GM12878 (cell line): ENCODE results near the gene EGFL8. TPM values are rescaled to one million over a fixed set of nuclear protein-coding genes. Genes with fewer than 3 reads are reported as not detected.
A peak's percentile ranks its signal among the peaks of the same experiment; 100 is the strongest.

Experiments used
- ATAC-seq: fragments of 200-7000 bp; cut with Tn5 transposase; 3 replicates; pipeline ENCODE4 v1.9.1; 2020; ENCODE audit warnings: mild to moderate bottlenecking, moderate library complexity
- BruUV-seq: library from RNA; stranded (reverse); fragments of 400-500 nt; replicated peaks from 2 replicates; lab custom pipeline; 2021; lab: Mats Ljungman, UMichigan
- CTCF ChIA-PET: fragments of 300-600 bp; sonication (Branson Sonifier 250); formaldehyde crosslinking; extraction: SDS; loops from one replicate; lab custom pipeline; 2021; ENCODE audit warnings: inconsistent platforms; lab: Yijun Ruan, JAX
- POLR2A ChIA-PET: fragments of 350-600 bp; formaldehyde crosslinking; extraction: SDS; loops from one replicate; lab custom pipeline; 2021; ENCODE audit warnings: inconsistent platforms; lab: Charles Lee
- RAD21 ChIA-PET: fragments of 300-600 bp; sonication (Branson Sonifier 250); formaldehyde crosslinking; loops from one replicate; lab custom pipeline; 2023; ENCODE audit warnings: antibody characterized with exemption; ENCODE audit not compliant: unreplicated experiment; lab: Charles Lee
- SMC1A ChIA-PET: fragments of 300-600 bp; sonication (Branson Sonifier 250); formaldehyde crosslinking; loops from one replicate; lab custom pipeline; 2023; ENCODE audit not compliant: unreplicated experiment, uncharacterized antibody; lab: Charles Lee
- DNase-seq: peaks from one replicate; pipeline ENCODE4 v3.0.0-alpha.2; 2011; ENCODE audit warnings: low read depth, low spot score
- FAIRE-seq: peaks from 3 replicates; lab custom pipeline; 2011; peaks lifted over from hg19 to GRCh38; lab: Jason Lieb, UNC
- H2AFZ ChIP-seq: 2 replicates; pipeline ENCODE4 v1.6.0; 2011; ENCODE audit warnings: low read depth, low read length, control low read depth; ENCODE audit not compliant: control insufficient read depth
- H3K27ac ChIP-seq: 2 replicates; pipeline ENCODE4 v1.5.1; 2011; ENCODE audit warnings: control low read depth; ENCODE audit not compliant: control insufficient read depth, insufficient read depth
- H3K27me3 ChIP-seq, 2 experiments: replicated peaks in 1 of 2; 2 replicates each; pipeline versions ENCODE4 v1.6.0 to v1.6.1; 2011; ENCODE audit warnings: low read length in 1 of 2; ENCODE audit not compliant: control insufficient read depth in 2 of 2, insufficient read depth in 2 of 2
- H3K36me3 ChIP-seq, 2 experiments: 2 replicates each; pipeline ENCODE4 v1.5.1; 2011; ENCODE audit warnings: low read length in 1 of 2; ENCODE audit not compliant: control insufficient read depth in 2 of 2, insufficient read depth in 2 of 2
- H3K4me1 ChIP-seq: 2 replicates; pipeline ENCODE4 v1.6.1; 2011; ENCODE audit warnings: mild to moderate bottlenecking, low read length, moderate library complexity, mixed read lengths; ENCODE audit not compliant: control insufficient read depth, insufficient read depth
- H3K4me2 ChIP-seq: 2 replicates; pipeline ENCODE4 v1.6.0; 2011; ENCODE audit warnings: control low read depth; ENCODE audit not compliant: control insufficient read depth, insufficient read depth
- H3K4me3 ChIP-seq: fragments of 200-600 bp; sonication (generic); 2 replicates; pipeline ENCODE4 v1.5.1; 2016
- H3K79me2 ChIP-seq: 2 replicates; pipeline ENCODE4 v1.6.0; 2011; ENCODE audit warnings: low read length; ENCODE audit not compliant: control insufficient read depth, insufficient read depth
- H3K9ac ChIP-seq: 2 replicates; pipeline ENCODE4 v1.8.0; 2011; ENCODE audit warnings: low read length, control low read depth, mixed read lengths; ENCODE audit not compliant: control insufficient read depth, insufficient read depth
- H3K9me3 ChIP-seq: replicated peaks from 3 replicates; pipeline ENCODE4 v1.5.1; 2011; ENCODE audit warnings: mild to moderate bottlenecking, low read length; ENCODE audit not compliant: control insufficient read depth, insufficient read depth
- H4K20me1 ChIP-seq: 2 replicates; pipeline ENCODE4 v1.6.0; 2011; ENCODE audit not compliant: control insufficient read depth, insufficient read depth
- CBFB ChIP-seq: IDR thresholded peaks from 2 replicates; pipeline ENCODE4 v1.6.1; 2016; ENCODE audit warnings: antibody characterized with exemption, low read depth
- HDGF ChIP-seq: fragments of 450-650 bp; IDR thresholded peaks from 2 replicates; pipeline ENCODE4 v1.6.1; 2016; ENCODE audit warnings: antibody characterized with exemption
- KAT2A ChIP-seq: conservative IDR thresholded peaks from 2 replicates; pipeline ENCODE4 v1.6.1; 2011; ENCODE audit warnings: low read depth, low read length; ENCODE audit not compliant: control insufficient read depth
- NFYB ChIP-seq: IDR thresholded peaks from 2 replicates; pipeline ENCODE4 v1.6.1; 2011; ENCODE audit warnings: low read depth, mild to moderate bottlenecking, low read length, improper control_type of control experiment, moderate library complexity; ENCODE audit not compliant: insufficient read depth
- RAD21 ChIP-seq: IDR thresholded peaks from 2 replicates; pipeline ENCODE4 v1.6.1; 2011; ENCODE audit warnings: mild to moderate bottlenecking, low read depth, low read length, moderate library complexity; ENCODE audit not compliant: insufficient read depth
- RCOR1 ChIP-seq: conservative IDR thresholded peaks from 2 replicates; pipeline ENCODE4 v1.6.1; 2012; ENCODE audit warnings: low read depth, low read length, improper control_type of control experiment
- RFX5 ChIP-seq: IDR thresholded peaks from 2 replicates; pipeline ENCODE4 v1.6.1; 2011; ENCODE audit warnings: low read depth, low read length, improper control_type of control experiment
- SMARCA5 ChIP-seq: fragments of 450-650 bp; IDR thresholded peaks from 2 replicates; pipeline ENCODE4 v1.6.1; 2017; ENCODE audit warnings: mild to moderate bottlenecking
- ZNF207 ChIP-seq: fragments of 450-650 bp; IDR thresholded peaks from 2 replicates; pipeline ENCODE4 v1.6.1; 2014; ENCODE audit warnings: antibody characterized with exemption, mild to moderate bottlenecking, borderline replicate concordance
- WGBS: methylation state at CpG from one replicate; pipeline ENCODE4 v1.1.6; 2016; ENCODE audit warnings: low lambda C conversion rate; ENCODE audit not compliant: insufficient replicate concordance, insufficient coverage; ENCODE audit errors: missing lambda C conversion rate; 5-methylcytosine and 5-hydroxymethylcytosine counted together
- in situ Hi-C: fragments of 300-500 bp; cut with MboI; formaldehyde crosslinking; loops from 9 replicates; pipeline ENCODE4 v1.14.3; 2018; ENCODE audit warnings: mixed read lengths
- intact Hi-C: fragments of 100-400 bp; cut with micrococcal nuclease; formaldehyde crosslinking; loops from one replicate; pipeline ENCODE4 v1.14.2; 2022; ENCODE audit not compliant: unreplicated experiment
- polyA plus RNA-seq, 11 experiments: library from polyadenylated mRNA; depleted of rRNA in 4 of 11; unstranded in 6 of 11; stranded (reverse) in 5 of 11; fragments of >200 nt; fragmentation: Nextera tagmentation in 4 of 11; fragmentation: Illumina TruSeq in 1 of 11; extraction: Ambion mirVana in 4 of 11; extraction: Trizol in 1 of 11; gene quantifications; 1 replicate in 1 of 11; 2 replicates in 10 of 11; pipeline versions ENCODE4 v1.2.1 to v1.2.3, GENCODE V29; 2011 to 2016; ENCODE audit warnings: inconsistent platforms in 2 of 11, missing spikeins in 2 of 11, low read depth in 1 of 11
- total RNA-seq, 4 experiments: library from RNA; depleted of rRNA in 3 of 4; stranded (reverse); fragments of >200 nt in 3 of 4; fragmentation: Illumina TruSeq in 1 of 4; extraction: Trizol in 1 of 4; gene quantifications; 2 replicates each; pipeline versions ENCODE4 v1.2.1 to v1.2.3, GENCODE V29; 2013 to 2021
- TF ChIP-seq, protein P1 (sequence below), 3 experiments: IDR thresholded peaks in 2 of 3; conservative IDR thresholded peaks in 1 of 3; 2 replicates each; pipeline ENCODE4 v1.5.1; 2011; ENCODE audit warnings: low read depth in 3 of 3, low read length in 3 of 3, mild to moderate bottlenecking in 3 of 3, control low read depth in 2 of 3, moderate library complexity in 2 of 3, inconsistent platforms in 1 of 3, mixed read lengths in 1 of 3; ENCODE audit not compliant: control insufficient read depth in 2 of 3, insufficient read depth in 1 of 3; ENCODE audit errors: extremely low read depth in 1 of 3
- TF ChIP-seq, protein P2 (sequence below): fragments of 450-650 bp; IDR thresholded peaks from 2 replicates; pipeline ENCODE4 v1.6.1; 2017; ENCODE audit warnings: antibody characterized with exemption, mild to moderate bottlenecking, moderate library complexity

Gene EGFL8
- total and polyA plus RNA-seq, 10 of the 15 experiments (the other 5 are each of a cell fraction or from before 2014, with no cell fraction given), result 0.07 to 3.5 (median 1.4) TPM

DNA sequence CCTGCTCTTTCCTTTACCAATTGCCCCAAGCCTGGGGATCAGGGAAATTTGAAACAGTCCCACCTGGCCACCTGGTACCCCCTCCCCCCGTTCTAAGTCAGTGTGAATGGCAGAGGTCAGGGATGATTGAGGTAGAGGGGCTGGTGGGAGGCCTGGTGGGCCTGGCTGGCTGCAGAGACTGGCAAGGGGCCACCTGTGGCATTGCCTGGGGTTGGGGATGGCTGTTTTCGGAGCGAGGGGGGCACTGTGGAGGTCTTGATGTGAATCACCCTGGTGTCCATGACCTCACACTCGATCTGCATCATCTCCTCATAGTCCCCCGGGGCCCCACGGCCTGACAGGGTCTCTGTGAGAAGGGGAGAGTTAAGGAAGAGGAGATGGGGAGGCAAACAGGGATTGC lies 48.8 kb upstream of the EGFL8 start (continued):
- TF ChIP-seq SMARCA5 (no peak), RCOR1 (no peak), HDGF (no peak)
- TF ChIP-seq, all 136 proteins: peak for 0

DNA sequence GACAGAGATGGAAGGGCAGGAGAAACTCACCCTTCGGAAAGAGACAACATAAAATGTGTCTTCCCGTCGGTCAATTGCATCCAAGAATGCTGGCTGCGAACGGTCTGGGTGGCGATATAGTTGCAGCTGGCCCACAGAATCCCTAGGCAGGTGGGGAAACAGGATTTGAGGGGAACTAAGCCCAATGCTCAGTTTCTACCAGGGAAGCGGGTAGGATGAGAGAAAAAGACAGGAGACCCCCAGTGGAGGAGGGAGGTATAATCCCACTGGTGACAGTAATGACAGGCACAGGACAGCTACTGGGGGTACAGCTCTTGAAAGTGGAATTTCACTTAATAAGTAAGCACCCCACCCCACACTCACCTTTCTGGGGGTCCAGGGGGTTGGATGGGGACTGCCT lies 47.7 kb upstream of the EGFL8 start:
- Histone ChIP-seq H4K20me1 (no peaks in the 10 kb centered on the region), H3K36me3 (peaks cover 7 to 26% of the 10 kb centered on the region in 2 experiments), H2AFZ (no peak overlapping the region), H3K27ac (no peak overlapping the region), H3K9me3 (no peaks in the 10 kb centered on the region), H3K4me2 (no peak overlapping the region), H3K4me1 (no peaks in the 10 kb centered on the region), H3K4me3 (no peak overlapping the region), H3K9ac (no peak overlapping the region), H3K27me3 (no peaks in the 10 kb centered on the region), H3K79me2 (no peaks in the 10 kb centered on the region)
- DNase-seq, result no peak
- in situ Hi-C loops, result no loop called here
- intact Hi-C loops, result loop anchor here (5.0 to 10.0 kb wide), 2 partner anchors 126 to 668 kb away; no protein-coding TSS in a partner anchor
- RAD21 ChIA-PET, result no interaction called here
- BruUV-seq, result no TSS peak
- CTCF ChIA-PET, result interaction anchor here (1.0 to 3.3 kb wide), 4 partner anchors 12 to 79 kb away, joined by 3 to 48 read pairs (median 10); partner anchors contain the start of genes AGPAT1, ATF6B and FKBPL
- POLR2A ChIA-PET, result no interaction called here
- SMC1A ChIA-PET, result interaction anchor here (1.4 to 1.7 kb wide), 2 partner anchors 12 to 79 kb away, joined by 5 read pairs; partner anchors contain the start of gene ATF6B
- 89% methylated on average over 7 of the region's 7 CpGs for WGBS
- ATAC-seq, result peak; percentile 38; the same call in 1 of the 3 replicates
- TF ChIP-seq, protein P1, sequence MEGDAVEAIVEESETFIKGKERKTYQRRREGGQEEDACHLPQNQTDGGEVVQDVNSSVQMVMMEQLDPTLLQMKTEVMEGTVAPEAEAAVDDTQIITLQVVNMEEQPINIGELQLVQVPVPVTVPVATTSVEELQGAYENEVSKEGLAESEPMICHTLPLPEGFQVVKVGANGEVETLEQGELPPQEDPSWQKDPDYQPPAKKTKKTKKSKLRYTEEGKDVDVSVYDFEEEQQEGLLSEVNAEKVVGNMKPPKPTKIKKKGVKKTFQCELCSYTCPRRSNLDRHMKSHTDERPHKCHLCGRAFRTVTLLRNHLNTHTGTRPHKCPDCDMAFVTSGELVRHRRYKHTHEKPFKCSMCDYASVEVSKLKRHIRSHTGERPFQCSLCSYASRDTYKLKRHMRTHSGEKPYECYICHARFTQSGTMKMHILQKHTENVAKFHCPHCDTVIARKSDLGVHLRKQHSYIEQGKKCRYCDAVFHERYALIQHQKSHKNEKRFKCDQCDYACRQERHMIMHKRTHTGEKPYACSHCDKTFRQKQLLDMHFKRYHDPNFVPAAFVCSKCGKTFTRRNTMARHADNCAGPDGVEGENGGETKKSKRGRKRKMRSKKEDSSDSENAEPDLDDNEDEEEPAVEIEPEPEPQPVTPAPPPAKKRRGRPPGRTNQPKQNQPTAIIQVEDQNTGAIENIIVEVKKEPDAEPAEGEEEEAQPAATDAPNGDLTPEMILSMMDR (IDR thresholded peaks at IDR 0.05 in 2 of 3, conservative IDR thresholded peaks at IDR 0.05 in 1 of 3; ENCODE audit: control insufficient read depth in 2 of 3, extremely low read depth in 1 of 3, insufficient read depth in 1 of 3, low read depth in 3 of 3, low read length in 3 of 3), result peak in 2 of 3 experiments; percentile 23 to 36; a peak in 1 of 6 replicates
- TF ChIP-seq RFX5 (no peak), RAD21 (peak; percentile 17; the same call in 1 of the 2 replicates), KAT2A (no peak), CBFB (no peak), ZNF207 (no peak), NFYB (no peak)
- TF ChIP-seq, protein P2, sequence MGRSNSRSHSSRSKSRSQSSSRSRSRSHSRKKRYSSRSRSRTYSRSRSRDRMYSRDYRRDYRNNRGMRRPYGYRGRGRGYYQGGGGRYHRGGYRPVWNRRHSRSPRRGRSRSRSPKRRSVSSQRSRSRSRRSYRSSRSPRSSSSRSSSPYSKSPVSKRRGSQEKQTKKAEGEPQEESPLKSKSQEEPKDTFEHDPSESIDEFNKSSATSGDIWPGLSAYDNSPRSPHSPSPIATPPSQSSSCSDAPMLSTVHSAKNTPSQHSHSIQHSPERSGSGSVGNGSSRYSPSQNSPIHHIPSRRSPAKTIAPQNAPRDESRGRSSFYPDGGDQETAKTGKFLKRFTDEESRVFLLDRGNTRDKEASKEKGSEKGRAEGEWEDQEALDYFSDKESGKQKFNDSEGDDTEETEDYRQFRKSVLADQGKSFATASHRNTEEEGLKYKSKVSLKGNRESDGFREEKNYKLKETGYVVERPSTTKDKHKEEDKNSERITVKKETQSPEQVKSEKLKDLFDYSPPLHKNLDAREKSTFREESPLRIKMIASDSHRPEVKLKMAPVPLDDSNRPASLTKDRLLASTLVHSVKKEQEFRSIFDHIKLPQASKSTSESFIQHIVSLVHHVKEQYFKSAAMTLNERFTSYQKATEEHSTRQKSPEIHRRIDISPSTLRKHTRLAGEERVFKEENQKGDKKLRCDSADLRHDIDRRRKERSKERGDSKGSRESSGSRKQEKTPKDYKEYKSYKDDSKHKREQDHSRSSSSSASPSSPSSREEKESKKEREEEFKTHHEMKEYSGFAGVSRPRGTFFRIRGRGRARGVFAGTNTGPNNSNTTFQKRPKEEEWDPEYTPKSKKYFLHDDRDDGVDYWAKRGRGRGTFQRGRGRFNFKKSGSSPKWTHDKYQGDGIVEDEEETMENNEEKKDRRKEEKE, result no peak
- no peak for FAIRE-seq
